ENCODE data around the gene TLE7.

TLE7 gene

GRCh38 chr16:71426069-71426879, 15.6 kb downstream of the TLE7 start:
- Histone ChIP-seq H3K79me2 (ENCODE audit: insufficient read depth, low read depth) (no peaks in the 10 kb centered on the region), H3K4me2 (no peak overlapping the region), H3K27ac (no peak overlapping the region), H3K9ac (no peak overlapping the region), H3K36me3 (ENCODE audit: insufficient read depth) (no peaks in the 10 kb centered on the region), H4K20me1 (ENCODE audit: insufficient read depth) (no peaks in the 10 kb centered on the region), H3K4me1 (ENCODE audit: low read depth, poor library complexity, severe bottlenecking) (no peaks in the 10 kb centered on the region), H2AFZ (ENCODE audit: low read depth) (no peak overlapping the region), H3K27me3 (ENCODE audit: insufficient read depth, low read depth) (no peaks in the 10 kb centered on the region), H3K4me3 (IDR thresholded peaks at IDR 0.05; ENCODE audit: insufficient read depth, low read depth, low read length) (no peak overlapping the region)
- no peak for TF ChIP-seq CTCF (conservative IDR thresholded peaks at IDR 0.05; ENCODE audit: low read depth, low read length)

- Histone ChIP-seq H2AFZ (ENCODE audit: low read depth) (no peak overlapping the region), H3K9ac (no peak overlapping the region), H3K4me3 (IDR thresholded peaks at IDR 0.05; ENCODE audit: insufficient read depth, low read depth, low read length) (no peak overlapping the region), H4K20me1 (ENCODE audit: insufficient read depth) (no peaks in the 10 kb centered on the region), H3K79me2 (ENCODE audit: insufficient read depth, low read depth) (no peaks in the 10 kb centered on the region), H3K27ac (no peak overlapping the region), H3K4me1 (ENCODE audit: low read depth, poor library complexity, severe bottlenecking) (no peaks in the 10 kb centered on the region), H3K4me2 (no peak overlapping the region), H3K36me3 (ENCODE audit: insufficient read depth) (no peaks in the 10 kb centered on the region), H3K27me3 (ENCODE audit: insufficient read depth, low read depth) (no peaks in the 10 kb centered on the region)
- no peak for TF ChIP-seq CTCF (conservative IDR thresholded peaks at IDR 0.05; ENCODE audit: low read depth, low read length)
Measured at GRCh38 chr16:71425746-71426068, 16.1 kb downstream of the TLE7 start.

GRCh38 chr16:71424626-71425025, 17.2 kb downstream of the TLE7 start:
- no peak overlapping the region for H2AFZ ChIP-seq (ENCODE audit: low read depth)
- TF ChIP-seq CTCF (conservative IDR thresholded peaks at IDR 0.05; ENCODE audit: low read depth, low read length): no peak
- no peaks in the 10 kb centered on the region for H3K36me3 ChIP-seq (ENCODE audit: insufficient read depth)
- no peaks in the 10 kb centered on the region for H3K27me3 ChIP-seq (ENCODE audit: insufficient read depth, low read depth)
- H3K9ac ChIP-seq: no peak overlapping the region
- no peak overlapping the region for H3K4me2 ChIP-seq
- H3K4me1 ChIP-seq (ENCODE audit: low read depth, poor library complexity, severe bottlenecking): no peaks in the 10 kb centered on the region
- no peaks in the 10 kb centered on the region for H4K20me1 ChIP-seq (ENCODE audit: insufficient read depth)
- H3K4me3 ChIP-seq (IDR thresholded peaks at IDR 0.05; ENCODE audit: insufficient read depth, low read depth, low read length): no peak overlapping the region
- H3K27ac ChIP-seq: no peak overlapping the region
- no peaks in the 10 kb centered on the region for H3K79me2 ChIP-seq (ENCODE audit: insufficient read depth, low read depth)

- Histone ChIP-seq H3K4me3 (IDR thresholded peaks at IDR 0.05; ENCODE audit: insufficient read depth, low read depth, low read length) (no peak overlapping the region), H3K79me2 (ENCODE audit: insufficient read depth, low read depth) (no peaks in the 10 kb centered on the region), H4K20me1 (ENCODE audit: insufficient read depth) (no peaks in the 10 kb centered on the region), H2AFZ (ENCODE audit: low read depth) (no peak overlapping the region), H3K27ac (no peak overlapping the region), H3K27me3 (ENCODE audit: insufficient read depth, low read depth) (no peaks in the 10 kb centered on the region), H3K4me1 (ENCODE audit: low read depth, poor library complexity, severe bottlenecking) (no peaks in the 10 kb centered on the region), H3K4me2 (no peak overlapping the region), H3K9ac (no peak overlapping the region), H3K36me3 (ENCODE audit: insufficient read depth) (no peaks in the 10 kb centered on the region)
- TF ChIP-seq CTCF (conservative IDR thresholded peaks at IDR 0.05; ENCODE audit: low read depth, low read length): no peak
Measured at GRCh38 chr16:71423865-71424264, 18.0 kb downstream of the TLE7 start.

All from KMS-11 (cell line).